ENCODE results near the gene PSMG4.
"Not testable (repeated sequence)": the region's sequence is repeated elsewhere in the genome, so short reads cannot be mapped to it uniquely, and the experiment has no call there.

The PSMG4 gene

DNA sequence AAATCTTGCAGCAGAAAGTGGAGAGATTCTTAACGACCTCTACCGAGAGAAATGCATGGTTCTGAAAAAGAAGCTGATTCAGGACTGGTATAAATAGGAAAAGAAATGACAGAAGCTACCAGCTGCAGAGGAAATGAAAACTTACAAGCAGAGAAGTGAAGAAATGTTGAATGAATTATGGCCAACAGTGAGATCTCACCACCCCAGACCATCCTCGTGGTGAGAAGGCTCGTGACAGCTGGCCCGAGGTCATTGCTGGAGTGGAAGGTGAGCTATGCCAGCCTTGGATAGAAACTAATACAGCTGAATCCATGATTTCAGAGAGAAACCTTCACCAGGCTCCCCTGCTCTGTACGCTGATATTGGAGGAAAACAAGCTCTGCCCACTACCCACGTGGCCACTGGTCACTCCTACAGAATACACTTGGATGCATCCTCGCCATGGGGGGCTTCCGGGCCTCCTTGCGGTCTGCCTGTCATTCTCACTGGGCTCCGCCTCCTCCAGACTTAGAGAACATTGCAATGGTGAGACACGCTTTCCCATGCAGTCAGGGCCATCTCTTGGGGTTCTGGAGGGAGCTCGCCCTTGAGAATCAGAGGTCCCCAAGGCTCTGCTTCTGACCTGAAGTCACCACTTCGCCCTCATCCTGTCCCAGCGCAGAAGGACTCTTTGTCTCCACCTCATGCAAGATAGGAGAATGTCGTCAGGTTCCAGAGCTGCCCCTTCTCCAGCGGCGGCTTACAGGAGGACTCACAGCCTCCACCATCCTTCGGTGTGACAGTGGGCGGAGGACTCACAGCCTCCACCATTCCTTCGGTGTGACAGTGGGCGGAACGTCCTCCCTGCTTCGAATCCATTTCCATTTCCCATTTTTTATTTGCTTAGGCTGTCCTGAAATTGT is 20.7 kb upstream of the PSMG4 start:
- H3K4me3 ChIP-seq (ENCODE audit: low read depth, low read length) = no peak overlapping the region
- TF ChIP-seq MYC (IDR thresholded peaks at IDR 0.05; ENCODE audit: low read depth, low read length) (no peak), POLR2A (IDR thresholded peaks at IDR 0.05; ENCODE audit: extremely low read depth, insufficient read length) (no peak)
- TF ChIP-seq, protein P1, sequence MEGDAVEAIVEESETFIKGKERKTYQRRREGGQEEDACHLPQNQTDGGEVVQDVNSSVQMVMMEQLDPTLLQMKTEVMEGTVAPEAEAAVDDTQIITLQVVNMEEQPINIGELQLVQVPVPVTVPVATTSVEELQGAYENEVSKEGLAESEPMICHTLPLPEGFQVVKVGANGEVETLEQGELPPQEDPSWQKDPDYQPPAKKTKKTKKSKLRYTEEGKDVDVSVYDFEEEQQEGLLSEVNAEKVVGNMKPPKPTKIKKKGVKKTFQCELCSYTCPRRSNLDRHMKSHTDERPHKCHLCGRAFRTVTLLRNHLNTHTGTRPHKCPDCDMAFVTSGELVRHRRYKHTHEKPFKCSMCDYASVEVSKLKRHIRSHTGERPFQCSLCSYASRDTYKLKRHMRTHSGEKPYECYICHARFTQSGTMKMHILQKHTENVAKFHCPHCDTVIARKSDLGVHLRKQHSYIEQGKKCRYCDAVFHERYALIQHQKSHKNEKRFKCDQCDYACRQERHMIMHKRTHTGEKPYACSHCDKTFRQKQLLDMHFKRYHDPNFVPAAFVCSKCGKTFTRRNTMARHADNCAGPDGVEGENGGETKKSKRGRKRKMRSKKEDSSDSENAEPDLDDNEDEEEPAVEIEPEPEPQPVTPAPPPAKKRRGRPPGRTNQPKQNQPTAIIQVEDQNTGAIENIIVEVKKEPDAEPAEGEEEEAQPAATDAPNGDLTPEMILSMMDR (IDR thresholded peaks at IDR 0.05; ENCODE audit: low read depth, low read length) = no peak
- TF ChIP-seq, protein P2, sequence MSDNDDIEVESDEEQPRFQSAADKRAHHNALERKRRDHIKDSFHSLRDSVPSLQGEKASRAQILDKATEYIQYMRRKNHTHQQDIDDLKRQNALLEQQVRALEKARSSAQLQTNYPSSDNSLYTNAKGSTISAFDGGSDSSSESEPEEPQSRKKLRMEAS (IDR thresholded peaks at IDR 0.05; ENCODE audit: low read depth, low read length) = no peak
- DNase-seq (ENCODE audit: low read depth) = no peak

DNA sequence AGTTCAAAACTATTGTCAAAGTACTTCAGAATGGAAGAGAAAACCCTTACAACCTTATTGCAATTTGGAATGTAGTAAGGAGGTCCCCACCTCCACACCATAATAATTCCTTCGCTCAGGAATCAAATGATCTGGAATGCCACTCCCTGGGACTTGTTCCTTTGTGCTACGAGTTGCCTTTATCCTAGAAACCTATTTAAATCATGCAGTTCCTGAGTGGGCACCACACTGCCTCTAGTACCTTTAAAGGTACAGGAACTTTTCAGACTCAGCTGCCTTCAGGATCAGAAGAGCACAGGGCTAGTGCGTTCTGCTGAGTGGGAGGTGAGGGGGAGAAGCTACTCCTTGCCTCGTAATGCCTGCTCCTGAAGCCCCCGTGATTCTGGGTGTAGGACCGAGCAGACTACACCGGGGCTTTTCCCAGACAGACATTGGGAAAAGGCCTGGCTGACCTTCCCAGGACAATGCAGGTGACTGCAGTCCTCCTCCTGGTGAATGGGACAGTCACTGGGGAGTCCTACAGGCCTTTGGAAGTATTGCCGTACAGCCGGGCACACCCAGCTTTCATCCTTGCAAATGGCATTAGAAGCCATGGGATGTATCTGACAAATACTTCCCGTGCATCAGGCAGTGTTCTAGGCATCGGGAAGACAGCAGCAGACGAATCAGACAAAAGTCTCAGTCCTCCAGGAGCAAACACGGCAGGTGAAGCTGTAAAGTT is 19.5 kb upstream of the PSMG4 start:
- DNase-seq (ENCODE audit: low read depth) = no peak
- TF ChIP-seq POLR2A (IDR thresholded peaks at IDR 0.05; ENCODE audit: extremely low read depth, insufficient read length) (no peak), MYC (IDR thresholded peaks at IDR 0.05; ENCODE audit: low read depth, low read length) (no peak)
- TF ChIP-seq, protein P2 (IDR thresholded peaks at IDR 0.05; ENCODE audit: low read depth, low read length) = no peak
- TF ChIP-seq, protein P1 (IDR thresholded peaks at IDR 0.05; ENCODE audit: low read depth, low read length) = no peak
- no peak overlapping the region for H3K4me3 ChIP-seq (ENCODE audit: low read depth, low read length)

DNA sequence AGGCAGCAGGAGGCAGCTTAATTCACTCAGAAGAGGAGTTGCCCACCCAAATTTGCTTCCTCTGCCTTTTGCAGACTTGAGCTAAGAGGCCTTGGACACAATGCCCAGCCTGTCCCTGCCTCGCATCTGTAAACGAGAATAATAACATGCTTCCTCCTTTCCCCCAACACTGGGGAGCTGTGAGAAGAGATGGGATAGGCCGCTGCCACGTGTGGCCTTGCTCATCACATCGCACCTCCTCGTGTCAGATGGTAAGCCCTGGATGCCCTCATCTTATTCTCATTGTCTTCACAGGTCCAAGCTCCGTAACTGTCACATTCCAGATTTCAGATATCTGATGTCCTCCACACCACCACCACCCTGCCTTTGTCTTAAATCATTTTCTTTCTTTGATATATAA is 18.2 kb upstream of the PSMG4 start:
- no peak for DNase-seq (ENCODE audit: low read depth)
- TF ChIP-seq, protein P1 (IDR thresholded peaks at IDR 0.05; ENCODE audit: low read depth, low read length) = no peak
- TF ChIP-seq POLR2A (IDR thresholded peaks at IDR 0.05; ENCODE audit: extremely low read depth, insufficient read length) = no peak
- TF ChIP-seq MYC (IDR thresholded peaks at IDR 0.05; ENCODE audit: low read depth, low read length) = no peak
- TF ChIP-seq, protein P2 (IDR thresholded peaks at IDR 0.05; ENCODE audit: low read depth, low read length) = no peak
- no peak overlapping the region for H3K4me3 ChIP-seq (ENCODE audit: low read depth, low read length)

DNA sequence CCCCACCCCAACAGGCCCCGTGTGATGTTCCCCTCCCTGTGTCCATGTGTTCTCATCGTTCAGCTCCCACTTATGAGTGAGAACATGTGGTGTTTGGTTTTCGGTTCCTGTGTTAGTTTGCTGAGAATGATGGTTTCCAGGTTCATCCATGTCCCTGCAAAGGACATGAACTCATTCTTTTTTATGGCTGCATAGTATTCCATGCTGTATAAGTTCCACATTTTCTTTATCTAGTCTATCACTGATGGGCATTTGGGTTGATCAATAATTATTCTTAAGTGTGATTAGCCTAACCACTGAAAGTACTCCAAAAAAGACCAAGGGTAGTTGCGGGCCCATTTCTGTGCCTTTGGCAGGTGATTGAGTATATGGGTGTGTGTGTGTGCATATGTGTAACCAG is 17.0 kb upstream of the PSMG4 start:
- not testable (repeated sequence) for H3K4me3 ChIP-seq (ENCODE audit: low read depth, low read length); DNase-seq (ENCODE audit: low read depth)

DNA sequence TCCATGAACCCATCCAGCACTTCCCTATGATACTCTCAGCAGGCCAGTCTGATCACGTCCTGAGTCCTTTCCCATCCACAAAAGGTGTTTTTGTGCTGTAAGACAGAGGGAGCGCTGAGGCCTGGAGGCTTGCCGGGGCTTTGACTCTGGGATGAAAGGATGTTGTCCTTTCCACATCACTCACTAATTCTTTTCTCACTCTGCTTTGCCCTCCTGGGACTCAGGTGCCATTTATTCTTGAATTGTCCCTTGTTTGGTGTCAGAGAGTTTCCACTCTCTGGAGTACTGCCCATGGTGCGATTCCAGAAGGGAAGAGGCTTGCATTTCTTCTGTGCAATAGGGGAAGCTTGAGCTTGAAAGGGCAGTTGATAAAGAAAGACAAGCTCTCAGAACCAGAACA is 16.0 kb upstream of the PSMG4 start:
- H3K4me3 ChIP-seq (ENCODE audit: low read depth, low read length) = no peak overlapping the region

More for the DNA sequence above, 16.0 kb upstream of the PSMG4 start:
- DNase-seq (ENCODE audit: low read depth) = no peak
- TF ChIP-seq, protein P1 (IDR thresholded peaks at IDR 0.05; ENCODE audit: low read depth, low read length) = no peak
- TF ChIP-seq MYC (IDR thresholded peaks at IDR 0.05; ENCODE audit: low read depth, low read length) (no peak), POLR2A (IDR thresholded peaks at IDR 0.05; ENCODE audit: extremely low read depth, insufficient read length) (no peak)
- TF ChIP-seq, protein P2 (IDR thresholded peaks at IDR 0.05; ENCODE audit: low read depth, low read length) = no peak

All from NB4 (cell line).